NB4 (cell line): ENCODE data around the gene STAT6.

Source experiments
- MYC ChIP-seq: IDR thresholded peaks from 2 replicates; pipeline ENCODE4 v1.6.1; 2011; ENCODE audit warnings: low read depth, low read length
- POLR2A ChIP-seq: IDR thresholded peaks from 2 replicates; pipeline ENCODE4 v1.6.1; 2011; ENCODE audit warnings: mild to moderate bottlenecking; ENCODE audit not compliant: insufficient read length; ENCODE audit errors: extremely low read depth
- TF ChIP-seq, protein P1 (sequence below): IDR thresholded peaks from one replicate; pipeline ENCODE4 v1.5.1; 2012; ENCODE audit warnings: low read depth, low read length
- TF ChIP-seq, protein P2 (sequence below): IDR thresholded peaks from 2 replicates; pipeline ENCODE4 v1.6.1; 2011; ENCODE audit warnings: low read depth, low read length

DNA sequence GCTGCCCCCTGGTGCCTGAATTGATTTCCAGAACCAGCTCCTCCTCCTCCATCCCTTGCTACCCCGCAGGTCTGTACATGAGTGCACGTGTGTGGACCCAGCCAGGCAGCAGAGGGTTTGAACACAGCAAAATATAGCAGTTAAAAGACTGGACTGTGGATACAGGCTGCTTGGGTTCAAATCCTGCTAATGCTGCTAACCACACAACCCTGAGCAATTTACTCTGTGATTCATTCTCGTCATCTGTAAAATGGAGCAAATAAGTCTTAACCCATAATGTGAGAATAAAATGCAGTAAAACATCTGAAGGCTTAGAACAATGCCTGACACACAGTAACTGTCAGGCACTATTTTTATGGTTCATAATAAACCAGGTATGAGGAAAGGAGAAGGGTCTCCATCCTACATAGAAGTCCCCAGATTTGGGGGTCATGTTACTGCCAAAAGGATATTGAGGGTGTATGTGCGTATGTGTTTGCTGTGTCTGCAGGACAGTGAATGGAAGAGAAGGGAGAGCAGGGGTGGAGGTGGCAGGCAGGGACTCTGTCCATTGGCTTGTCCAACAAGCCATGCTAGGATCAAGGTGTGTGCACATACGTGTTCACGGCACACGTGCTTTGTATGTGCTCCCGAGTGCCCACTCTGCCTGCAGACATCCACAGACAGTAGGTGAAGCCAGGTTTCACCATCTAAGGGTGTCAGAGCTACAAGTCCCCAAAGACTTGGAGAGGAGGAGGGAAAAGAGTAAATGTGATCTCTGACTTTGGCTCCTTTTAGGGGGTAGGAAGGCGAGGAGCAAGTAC lies 1.5 kb upstream of the STAT6 start:
- TF ChIP-seq, protein P1, sequence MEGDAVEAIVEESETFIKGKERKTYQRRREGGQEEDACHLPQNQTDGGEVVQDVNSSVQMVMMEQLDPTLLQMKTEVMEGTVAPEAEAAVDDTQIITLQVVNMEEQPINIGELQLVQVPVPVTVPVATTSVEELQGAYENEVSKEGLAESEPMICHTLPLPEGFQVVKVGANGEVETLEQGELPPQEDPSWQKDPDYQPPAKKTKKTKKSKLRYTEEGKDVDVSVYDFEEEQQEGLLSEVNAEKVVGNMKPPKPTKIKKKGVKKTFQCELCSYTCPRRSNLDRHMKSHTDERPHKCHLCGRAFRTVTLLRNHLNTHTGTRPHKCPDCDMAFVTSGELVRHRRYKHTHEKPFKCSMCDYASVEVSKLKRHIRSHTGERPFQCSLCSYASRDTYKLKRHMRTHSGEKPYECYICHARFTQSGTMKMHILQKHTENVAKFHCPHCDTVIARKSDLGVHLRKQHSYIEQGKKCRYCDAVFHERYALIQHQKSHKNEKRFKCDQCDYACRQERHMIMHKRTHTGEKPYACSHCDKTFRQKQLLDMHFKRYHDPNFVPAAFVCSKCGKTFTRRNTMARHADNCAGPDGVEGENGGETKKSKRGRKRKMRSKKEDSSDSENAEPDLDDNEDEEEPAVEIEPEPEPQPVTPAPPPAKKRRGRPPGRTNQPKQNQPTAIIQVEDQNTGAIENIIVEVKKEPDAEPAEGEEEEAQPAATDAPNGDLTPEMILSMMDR = peak; percentile 59
- no peak for TF ChIP-seq POLR2A
- TF ChIP-seq MYC = peak; percentile 25
- TF ChIP-seq, protein P2, sequence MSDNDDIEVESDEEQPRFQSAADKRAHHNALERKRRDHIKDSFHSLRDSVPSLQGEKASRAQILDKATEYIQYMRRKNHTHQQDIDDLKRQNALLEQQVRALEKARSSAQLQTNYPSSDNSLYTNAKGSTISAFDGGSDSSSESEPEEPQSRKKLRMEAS = peak; percentile 83
